ENCODE data around the gene APEX1.

DNA sequence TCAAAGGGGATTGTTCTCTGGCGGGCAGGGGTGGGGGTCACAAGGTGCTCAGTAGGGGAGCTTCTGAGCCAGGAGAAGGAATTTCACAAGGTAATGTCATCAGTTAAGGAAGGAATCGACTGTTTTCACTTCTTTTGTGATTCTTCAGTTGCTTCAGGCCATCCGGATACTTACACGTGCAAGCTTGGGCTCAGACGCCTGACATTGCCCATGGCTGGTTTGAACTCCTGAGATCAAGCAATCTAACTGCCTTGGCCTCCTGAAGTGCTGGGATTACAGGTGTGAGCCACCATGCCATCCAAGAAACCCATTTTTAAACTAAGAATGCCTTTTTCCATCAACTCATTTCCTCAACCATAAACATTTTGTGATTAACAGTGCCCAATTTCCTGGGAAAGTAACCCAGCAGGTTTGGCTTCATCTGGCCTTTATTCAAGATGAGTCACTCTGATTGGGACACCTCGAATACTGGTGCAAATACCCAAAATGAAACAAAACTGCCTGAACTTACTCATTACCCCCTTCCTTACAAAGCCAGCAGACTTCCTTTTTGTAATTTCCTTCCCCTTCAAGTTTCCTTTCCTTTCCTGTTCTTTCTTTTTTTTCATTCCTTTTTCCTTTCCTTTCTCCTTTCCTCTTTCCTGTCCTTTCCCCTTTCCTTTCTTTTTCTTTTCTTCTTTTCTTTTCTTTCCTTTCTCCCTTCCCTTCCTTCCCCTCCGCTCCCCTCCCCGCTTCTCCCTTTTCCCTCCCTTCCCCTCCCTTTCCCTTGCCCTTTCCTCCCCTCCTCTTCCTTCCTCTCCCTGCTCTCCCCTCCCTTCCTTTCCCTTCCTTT is 40.1 kb downstream of the APEX1 start:
- TF ChIP-seq, protein P1, sequence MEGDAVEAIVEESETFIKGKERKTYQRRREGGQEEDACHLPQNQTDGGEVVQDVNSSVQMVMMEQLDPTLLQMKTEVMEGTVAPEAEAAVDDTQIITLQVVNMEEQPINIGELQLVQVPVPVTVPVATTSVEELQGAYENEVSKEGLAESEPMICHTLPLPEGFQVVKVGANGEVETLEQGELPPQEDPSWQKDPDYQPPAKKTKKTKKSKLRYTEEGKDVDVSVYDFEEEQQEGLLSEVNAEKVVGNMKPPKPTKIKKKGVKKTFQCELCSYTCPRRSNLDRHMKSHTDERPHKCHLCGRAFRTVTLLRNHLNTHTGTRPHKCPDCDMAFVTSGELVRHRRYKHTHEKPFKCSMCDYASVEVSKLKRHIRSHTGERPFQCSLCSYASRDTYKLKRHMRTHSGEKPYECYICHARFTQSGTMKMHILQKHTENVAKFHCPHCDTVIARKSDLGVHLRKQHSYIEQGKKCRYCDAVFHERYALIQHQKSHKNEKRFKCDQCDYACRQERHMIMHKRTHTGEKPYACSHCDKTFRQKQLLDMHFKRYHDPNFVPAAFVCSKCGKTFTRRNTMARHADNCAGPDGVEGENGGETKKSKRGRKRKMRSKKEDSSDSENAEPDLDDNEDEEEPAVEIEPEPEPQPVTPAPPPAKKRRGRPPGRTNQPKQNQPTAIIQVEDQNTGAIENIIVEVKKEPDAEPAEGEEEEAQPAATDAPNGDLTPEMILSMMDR (IDR thresholded peaks at IDR 0.05): no peak
- TF ChIP-seq EZH2phosphoT487 (IDR thresholded peaks at IDR 0.05) (no peak), EZH2 (IDR thresholded peaks at IDR 0.05) (no peak)
